ENCODE data around the gene ACTN1.

DNA sequence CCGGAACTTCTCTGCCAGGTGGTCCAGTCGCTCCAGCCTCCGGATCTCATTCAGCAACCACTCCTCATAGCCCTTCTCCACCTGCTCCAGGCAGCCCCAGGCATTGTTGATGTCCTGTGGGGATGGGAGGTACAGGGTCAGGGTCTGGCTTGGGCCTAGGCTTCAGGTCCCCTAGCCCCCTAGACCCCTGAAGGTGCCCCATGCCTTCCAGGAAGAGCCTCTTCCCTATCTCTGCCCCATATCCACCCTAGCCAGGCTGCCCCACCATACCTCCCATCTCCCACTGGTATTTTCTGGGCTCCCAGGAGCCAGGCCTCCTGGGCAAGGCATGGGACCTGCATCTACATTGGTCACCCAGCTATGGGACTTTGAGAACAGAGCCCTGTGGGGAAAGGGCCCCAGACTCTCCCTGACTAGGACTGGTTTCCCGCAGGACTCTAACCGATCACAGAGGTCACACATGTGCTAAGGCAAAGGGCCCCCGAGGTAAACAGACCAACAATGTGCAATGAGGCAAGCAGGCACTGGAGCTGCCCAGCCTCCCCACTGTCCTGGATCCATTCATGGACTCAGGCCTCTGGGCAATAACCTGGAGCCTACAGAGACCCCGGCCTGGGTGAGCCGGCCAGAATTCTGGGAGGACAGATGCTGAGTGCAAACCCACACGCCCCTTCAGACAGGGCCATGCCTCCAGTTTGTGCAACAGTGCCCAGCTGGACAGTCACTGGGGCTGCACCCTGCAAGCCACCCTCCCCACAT is 88.8 kb downstream of the ACTN1 start:
- TF ChIP-seq, protein P1, sequence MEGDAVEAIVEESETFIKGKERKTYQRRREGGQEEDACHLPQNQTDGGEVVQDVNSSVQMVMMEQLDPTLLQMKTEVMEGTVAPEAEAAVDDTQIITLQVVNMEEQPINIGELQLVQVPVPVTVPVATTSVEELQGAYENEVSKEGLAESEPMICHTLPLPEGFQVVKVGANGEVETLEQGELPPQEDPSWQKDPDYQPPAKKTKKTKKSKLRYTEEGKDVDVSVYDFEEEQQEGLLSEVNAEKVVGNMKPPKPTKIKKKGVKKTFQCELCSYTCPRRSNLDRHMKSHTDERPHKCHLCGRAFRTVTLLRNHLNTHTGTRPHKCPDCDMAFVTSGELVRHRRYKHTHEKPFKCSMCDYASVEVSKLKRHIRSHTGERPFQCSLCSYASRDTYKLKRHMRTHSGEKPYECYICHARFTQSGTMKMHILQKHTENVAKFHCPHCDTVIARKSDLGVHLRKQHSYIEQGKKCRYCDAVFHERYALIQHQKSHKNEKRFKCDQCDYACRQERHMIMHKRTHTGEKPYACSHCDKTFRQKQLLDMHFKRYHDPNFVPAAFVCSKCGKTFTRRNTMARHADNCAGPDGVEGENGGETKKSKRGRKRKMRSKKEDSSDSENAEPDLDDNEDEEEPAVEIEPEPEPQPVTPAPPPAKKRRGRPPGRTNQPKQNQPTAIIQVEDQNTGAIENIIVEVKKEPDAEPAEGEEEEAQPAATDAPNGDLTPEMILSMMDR (IDR thresholded peaks at IDR 0.05), result no peak
- TF ChIP-seq RFX5 (IDR thresholded peaks at IDR 0.05; ENCODE audit: low read length) (no peak), POLR2AphosphoS5 (IDR thresholded peaks at IDR 0.05; ENCODE audit: low read depth, low read length) (no peak), RAD21 (IDR thresholded peaks at IDR 0.05; ENCODE audit: low read length) (no peak)
